H1 (cell line): Measurements from ENCODE around the gene HLA-DPB1. TPM values are rescaled to one million over a fixed set of nuclear protein-coding genes. Genes with fewer than 3 reads are reported as not detected.

Source experiments
- CTCF ChIA-PET: fragments of 300-600 bp; sonication (Branson Sonifier 250); formaldehyde crosslinking; loops from one replicate; lab custom pipeline; 2021; ENCODE audit not compliant: partially characterized antibody; lab: Charles Lee
- POLR2A ChIA-PET: fragments of 300-600 bp; sonication (Branson Sonifier 250); formaldehyde crosslinking; loops from one replicate; lab custom pipeline; 2021; ENCODE audit warnings: inconsistent platforms; ENCODE audit not compliant: partially characterized antibody; lab: Charles Lee
- DNase-seq, 2 experiments: peaks; one replicate each; pipeline versions ENCODE4 v3.0.0 to v3.0.0-alpha.2; 2010 to 2022; ENCODE audit warnings: low spot score in 2 of 2, low read depth in 1 of 2, mixed read lengths in 1 of 2
- FAIRE-seq: peaks from 2 replicates; lab custom pipeline; 2011; peaks lifted over from hg19 to GRCh38; lab: Jason Lieb, UNC
- H2AFZ ChIP-seq: 2 replicates; pipeline ENCODE4 v1.8.1; 2012; ENCODE audit warnings: low read length, inconsistent platforms
- H2AK5ac ChIP-seq: 2 replicates; pipeline ENCODE4 v1.6.1; 2013; ENCODE audit warnings: low read depth, low read length
- H2BK120ac ChIP-seq: replicated peaks from 2 replicates; pipeline ENCODE3; 2013; ENCODE audit warnings: low read depth, low read length, inconsistent platforms
- H2BK12ac ChIP-seq: 2 replicates; pipeline ENCODE4 v1.6.1; 2013; ENCODE audit warnings: low read depth, low read length
- H2BK15ac ChIP-seq: 2 replicates; pipeline ENCODE4 v1.6.1; 2013; ENCODE audit warnings: low read length
- H2BK20ac ChIP-seq: 2 replicates; pipeline ENCODE4 v1.6.1; 2013; ENCODE audit warnings: low read length
- H2BK5ac ChIP-seq: 2 replicates; pipeline ENCODE4 v1.6.1; 2013; ENCODE audit warnings: low read depth, low read length
- H3K14ac ChIP-seq: 2 replicates; pipeline ENCODE4 v1.6.1; 2013; ENCODE audit warnings: inconsistent platforms; ENCODE audit not compliant: insufficient read length
- H3K18ac ChIP-seq: 2 replicates; pipeline ENCODE4 v1.6.1; 2013; ENCODE audit warnings: low read length; ENCODE audit errors: extremely low read depth
- H3K23ac ChIP-seq: 2 replicates; pipeline ENCODE4 v1.6.1; 2013; ENCODE audit warnings: inconsistent platforms; ENCODE audit not compliant: insufficient read length
- H3K23me2 ChIP-seq: 2 replicates; pipeline ENCODE4 v1.6.1; 2013; ENCODE audit warnings: low read depth, low read length
- H3K27ac ChIP-seq: 2 replicates; pipeline ENCODE4 v1.6.1; 2011; ENCODE audit warnings: low read depth, low read length, inconsistent platforms
- H3K27me3 ChIP-seq, 4 experiments: replicated peaks in 1 of 4; 1 replicate in 1 of 4; 2 replicates in 3 of 4; pipeline versions ENCODE4 v1.6.1 to v1.8.1; 2011 to 2013; ENCODE audit warnings: low read length in 3 of 4, mild to moderate bottlenecking in 3 of 4, inconsistent platforms in 2 of 4, mixed read lengths in 2 of 4, moderate library complexity in 1 of 4; ENCODE audit not compliant: control insufficient read depth in 3 of 4, insufficient read depth in 3 of 4; ENCODE audit errors: extremely low read depth in 1 of 4
- H3K36me3 ChIP-seq, 4 experiments: 2 replicates each; pipeline versions ENCODE4 v1.6.1 to v1.8.1; 2011 to 2013; ENCODE audit warnings: mild to moderate bottlenecking in 4 of 4, low read length in 3 of 4, moderate library complexity in 2 of 4, control low read depth in 1 of 4, inconsistent platforms in 1 of 4; ENCODE audit not compliant: insufficient read depth in 4 of 4, control insufficient read depth in 2 of 4
- H3K4ac ChIP-seq: replicated peaks from 2 replicates; pipeline ENCODE3; 2013; ENCODE audit warnings: low read length, low read depth, mixed read lengths, inconsistent platforms; ENCODE audit not compliant: insufficient read length
- H3K4me1 ChIP-seq, 4 experiments: replicated peaks in 1 of 4; 1 replicate in 1 of 4; 2 replicates in 3 of 4; pipeline versions ENCODE4 v1.6.1 to v1.8.1; 2011 to 2013; ENCODE audit warnings: low read length in 3 of 4, inconsistent platforms in 2 of 4, mixed read lengths in 1 of 4; ENCODE audit not compliant: insufficient read depth in 4 of 4, control insufficient read depth in 3 of 4
- H3K4me2 ChIP-seq, 2 experiments: 2 replicates each; pipeline versions ENCODE4 v1.6.1 to v1.8.1; 2011 to 2013; ENCODE audit warnings: low read depth in 2 of 2, low read length in 2 of 2, control low read depth in 1 of 2, inconsistent platforms in 1 of 2, mild to moderate bottlenecking in 1 of 2; ENCODE audit not compliant: insufficient read depth in 1 of 2
- H3K4me3 ChIP-seq, 4 experiments: fragments of 200-600, 300-600 bp in 1 of 4; sonication (generic), shearing (Covaris generic), sonication (Bioruptor Twin) in 1 of 4; 2 replicates each; pipeline versions ENCODE4 v1.5.1 to v1.8.1; 2011 to 2016; ENCODE audit warnings: low read length in 4 of 4, low read depth in 3 of 4, control low read depth in 2 of 4, inconsistent platforms in 2 of 4, mild to moderate bottlenecking in 2 of 4, mixed read lengths in 1 of 4, moderate library complexity in 1 of 4; ENCODE audit not compliant: insufficient read depth in 2 of 4; ENCODE audit errors: extremely low read depth in 1 of 4
- H3K56ac ChIP-seq: replicated peaks from 2 replicates; pipeline ENCODE3; 2013; ENCODE audit warnings: low read depth, mild to moderate bottlenecking, mixed read lengths, low read length, inconsistent platforms; ENCODE audit not compliant: insufficient read length
- H3K79me1 ChIP-seq: 2 replicates; pipeline ENCODE4 v1.6.1; 2013; ENCODE audit warnings: low read depth, low read length, control low read depth
- H3K79me2 ChIP-seq, 2 experiments: 2 replicates each; pipeline versions ENCODE4 v1.6.1 to v1.8.1; 2012 to 2013; ENCODE audit warnings: low read length in 2 of 2, mild to moderate bottlenecking in 2 of 2, inconsistent platforms in 1 of 2; ENCODE audit not compliant: insufficient read depth in 2 of 2, control insufficient read depth in 1 of 2
- H3K9ac ChIP-seq, 4 experiments: replicated peaks in 1 of 4; 1 replicate in 1 of 4; 2 replicates in 3 of 4; pipeline versions ENCODE4 v1.6.1 to v1.8.1; 2011 to 2013; ENCODE audit warnings: low read depth in 3 of 4, low read length in 3 of 4, control low read depth in 2 of 4, mild to moderate bottlenecking in 2 of 4, moderate library complexity in 2 of 4, inconsistent platforms in 1 of 4; ENCODE audit errors: extremely low read depth in 1 of 4
- H3K9me3 ChIP-seq, 2 experiments: 2 replicates each; pipeline versions ENCODE4 v1.6.1 to v1.8.1; 2012 to 2013; ENCODE audit warnings: mild to moderate bottlenecking in 2 of 2, moderate library complexity in 2 of 2, control low read depth in 1 of 2, inconsistent platforms in 1 of 2, low read depth in 1 of 2, low read length in 1 of 2, mixed read lengths in 1 of 2; ENCODE audit not compliant: insufficient read depth in 2 of 2
- H4K20me1 ChIP-seq, 2 experiments: replicated peaks in 1 of 2; 2 replicates each; pipeline versions ENCODE3 to v1.8.1; 2011 to 2013; ENCODE audit warnings: inconsistent platforms in 2 of 2, low read length in 2 of 2, mild to moderate bottlenecking in 1 of 2; ENCODE audit not compliant: insufficient read depth in 2 of 2, control insufficient read depth in 1 of 2
- H4K5ac ChIP-seq: 2 replicates; pipeline ENCODE4 v1.6.1; 2013; ENCODE audit warnings: low read length, low read depth, mixed read lengths, inconsistent platforms; ENCODE audit not compliant: insufficient read length
- H4K8ac ChIP-seq: 2 replicates; pipeline ENCODE4 v1.8.0; 2013; ENCODE audit warnings: mild to moderate bottlenecking, moderate library complexity, low read length, inconsistent platforms; ENCODE audit not compliant: insufficient read depth; ENCODE audit errors: extremely low read depth
- H4K91ac ChIP-seq: replicated peaks from 2 replicates; pipeline ENCODE3; 2013; ENCODE audit warnings: low read length, mixed read lengths, inconsistent platforms; ENCODE audit not compliant: insufficient read length
- FOSL1 ChIP-seq: IDR thresholded peaks from 2 replicates; pipeline ENCODE4 v1.6.1; 2011; ENCODE audit warnings: mild to moderate bottlenecking, low read depth, low read length, moderate library complexity; ENCODE audit not compliant: insufficient read depth
- WGBS, 2 experiments: shearing (Covaris generic) in 1 of 2; methylation state at CpG; one replicate each; pipeline versions ENCODE4 v1.1.6 to v1.1.7; 2013 to 2015; ENCODE audit warnings: low lambda C conversion rate in 2 of 2, mixed read lengths in 2 of 2, inconsistent platforms in 1 of 2, low coverage in 1 of 2, missing lambda C conversion rate in 1 of 2; ENCODE audit not compliant: insufficient replicate concordance in 2 of 2, insufficient coverage in 1 of 2, insufficient read length in 1 of 2; ENCODE audit errors: extremely low coverage in 1 of 2, missing lambda C conversion rate in 1 of 2; 5-methylcytosine and 5-hydroxymethylcytosine counted together
- polyA plus RNA-seq, 7 experiments: library from polyadenylated mRNA; depleted of rRNA in 3 of 7; stranded (reverse) in 5 of 7; unstranded in 2 of 7; fragments of >200 nt in 5 of 7; fragments of 200-250 nt in 2 of 7; gene quantifications; 1 replicate in 5 of 7; 2 replicates in 1 of 7; 4 replicates in 1 of 7; pipeline versions ENCODE4 v1.2.1 to v1.2.3, GENCODE V29; 2011 to 2013; ENCODE audit warnings: missing spikeins in 2 of 7, mixed read lengths in 2 of 7
- total RNA-seq: library from RNA; stranded (reverse); fragmentation: NEBNext Ultra II Directional; extraction: Animal tissue kit (Norgen Biotek cat#: 25700); gene quantifications from 2 replicates; pipeline ENCODE4 v1.2.1, GENCODE V29; 2021

Gene HLA-DPB1
- total and polyA plus RNA-seq, 2 of the 8 experiments (the other 6 are each of a cell fraction or from before 2014, with no cell fraction given), result 32.3 to 58.8 TPM

DNA sequence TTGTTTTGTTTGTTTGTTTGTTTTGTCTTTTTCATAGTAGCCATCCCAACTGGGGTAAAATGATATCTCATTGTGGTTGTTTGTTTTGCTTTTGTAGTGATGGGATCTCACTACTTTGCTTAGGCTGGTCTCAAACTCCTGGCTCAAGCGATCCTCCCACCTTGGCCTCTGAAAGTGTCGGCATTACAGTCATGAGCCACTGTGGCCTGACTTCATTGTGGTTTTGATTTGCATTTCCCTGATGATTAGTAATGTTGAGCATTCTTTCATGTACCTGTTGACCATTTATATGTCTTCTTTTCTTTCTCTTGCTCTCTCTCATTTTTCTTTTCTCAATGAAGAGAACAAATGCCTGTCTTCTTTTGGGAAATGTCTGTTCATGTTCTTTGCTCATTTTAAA lies 35.6 kb upstream of the HLA-DPB1 start:
- Histone ChIP-seq H3K9me3 (no peaks in the 10 kb centered on the region), H3K9ac (no peak overlapping the region), H3K18ac (no peak overlapping the region), H2BK5ac (no peak overlapping the region), H3K27me3 (no peaks in the 10 kb centered on the region), H2AK5ac (no peak overlapping the region), H3K36me3 (no peaks in the 10 kb centered on the region), H3K23me2 (no peaks in the 10 kb centered on the region), H3K4me2 (no peak overlapping the region), H2BK12ac (no peak overlapping the region), H4K5ac (no peak overlapping the region), H2BK20ac (no peak overlapping the region), H3K4ac (no peak overlapping the region), H2BK120ac (no peak overlapping the region), H3K4me3 (no peak overlapping the region), H3K23ac (no peak overlapping the region), H4K20me1 (no peaks in the 10 kb centered on the region), H3K79me2 (no peaks in the 10 kb centered on the region), H3K27ac (no peak overlapping the region), H3K79me1 (no peaks in the 10 kb centered on the region), H3K14ac (no peak overlapping the region), H4K91ac (no peak overlapping the region), H2AFZ (no peak overlapping the region), H2BK15ac (no peak overlapping the region), H3K4me1 (no peaks in the 10 kb centered on the region), H4K8ac (no peak overlapping the region), H3K56ac (no peak overlapping the region)
- FAIRE-seq, result no peak
- DNase-seq, result no peak
- WGBS, 2 experiments, result 95% methylated on average over 2 of the region's 2 CpGs; no CpG with 5 or more reads in 1 of the 2 experiments
- ChIA-PET POLR2A (no interaction called here), CTCF (interaction anchor here (1.4 kb wide), 2 partner anchors 13 to 43 kb away, joined by 3 to 5 read pairs; no protein-coding TSS in a partner anchor)
- no peak for TF ChIP-seq FOSL1
